ENCODE measurements around the gene RSRP1. TPM values are rescaled to one million over a fixed set of nuclear protein-coding genes. Genes with fewer than 3 reads are reported as not detected.

The RSRP1 gene
- polyA plus RNA-seq, 1 donor (not counting 4 experiments of a cell fraction or from before 2014, with no cell fraction given): 71.2 TPM

DNA sequence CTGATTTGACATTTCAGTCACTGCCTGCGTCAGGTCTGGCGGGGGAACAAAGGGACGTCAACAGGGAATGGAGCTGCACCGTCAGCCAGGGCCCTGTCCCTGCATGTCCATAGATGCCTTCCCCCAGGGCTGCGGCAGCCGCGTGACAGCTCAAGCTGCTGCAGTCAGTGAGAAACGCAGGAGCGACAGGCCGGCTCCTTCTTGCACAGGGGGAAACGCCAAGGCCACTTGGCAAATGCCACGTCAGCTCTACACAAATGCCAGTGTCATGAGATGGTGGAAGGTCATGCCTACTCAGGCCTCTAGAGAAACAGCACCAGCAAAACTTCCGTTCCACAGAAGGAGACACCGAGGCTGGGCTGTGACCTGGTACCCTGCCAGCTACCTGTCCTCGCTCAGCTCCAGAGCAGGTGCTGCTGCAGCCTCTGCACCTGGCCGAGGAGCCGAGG lies 52.7 kb downstream of the RSRP1 start:
- H3K9me3 ChIP-seq (ENCODE audit: control insufficient read depth, low read depth, low read length): no peaks in the 10 kb centered on the region
- peak overlapping the region; percentile 64 for H3K9ac ChIP-seq (ENCODE audit: control insufficient read depth, extremely low read depth, insufficient read depth, low read length)
- no peak for TF ChIP-seq EZH2 (IDR thresholded peaks at IDR 0.05; ENCODE audit: low read length)
- TF ChIP-seq, protein P1, sequence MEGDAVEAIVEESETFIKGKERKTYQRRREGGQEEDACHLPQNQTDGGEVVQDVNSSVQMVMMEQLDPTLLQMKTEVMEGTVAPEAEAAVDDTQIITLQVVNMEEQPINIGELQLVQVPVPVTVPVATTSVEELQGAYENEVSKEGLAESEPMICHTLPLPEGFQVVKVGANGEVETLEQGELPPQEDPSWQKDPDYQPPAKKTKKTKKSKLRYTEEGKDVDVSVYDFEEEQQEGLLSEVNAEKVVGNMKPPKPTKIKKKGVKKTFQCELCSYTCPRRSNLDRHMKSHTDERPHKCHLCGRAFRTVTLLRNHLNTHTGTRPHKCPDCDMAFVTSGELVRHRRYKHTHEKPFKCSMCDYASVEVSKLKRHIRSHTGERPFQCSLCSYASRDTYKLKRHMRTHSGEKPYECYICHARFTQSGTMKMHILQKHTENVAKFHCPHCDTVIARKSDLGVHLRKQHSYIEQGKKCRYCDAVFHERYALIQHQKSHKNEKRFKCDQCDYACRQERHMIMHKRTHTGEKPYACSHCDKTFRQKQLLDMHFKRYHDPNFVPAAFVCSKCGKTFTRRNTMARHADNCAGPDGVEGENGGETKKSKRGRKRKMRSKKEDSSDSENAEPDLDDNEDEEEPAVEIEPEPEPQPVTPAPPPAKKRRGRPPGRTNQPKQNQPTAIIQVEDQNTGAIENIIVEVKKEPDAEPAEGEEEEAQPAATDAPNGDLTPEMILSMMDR (optimal IDR thresholded peaks at IDR 0.05 in 1 of 3, IDR thresholded peaks at IDR 0.05 in 1 of 3, conservative IDR thresholded peaks at IDR 0.05 in 1 of 3; ENCODE audit: extremely low read depth in 1 of 3, insufficient read depth in 2 of 3, low read length in 3 of 3): no peak
- H3K79me2 ChIP-seq (ENCODE audit: control insufficient read depth, insufficient read depth, low read length): no peaks in the 10 kb centered on the region
- H3K36me3 ChIP-seq (ENCODE audit: control insufficient read depth in 2 of 2, extremely low read depth in 1 of 2, insufficient read depth in 2 of 2, low read length in 2 of 2): no peaks in the 10 kb centered on the region
- H3K4me2 ChIP-seq (ENCODE audit: control insufficient read depth, extremely low read depth, insufficient read depth, low read depth, low read length): peak overlapping the region; percentile 43
- H3K27me3 ChIP-seq (ENCODE audit: control insufficient read depth, extremely low read depth, insufficient read depth, low read length): no peaks in the 10 kb centered on the region
- peak overlapping the region in 1 of 3 experiments; percentile 4 for H3K4me3 ChIP-seq (ENCODE audit: control insufficient read depth in 2 of 3, extremely low read depth in 1 of 3, insufficient read depth in 2 of 3, low read depth in 1 of 3, low read length in 3 of 3)
- FAIRE-seq (peak; percentile 64), DNase-seq (ENCODE audit: low read depth, low spot score) (peak; percentile 91)
- peak overlapping the region; percentile 47 for H2AFZ ChIP-seq (ENCODE audit: control insufficient read depth, low read length)
- no peak overlapping the region for H3K27ac ChIP-seq (ENCODE audit: control insufficient read depth, insufficient read depth, low read length)
- no peaks in the 10 kb centered on the region for H4K20me1 ChIP-seq (ENCODE audit: control insufficient read depth, extremely low read depth, insufficient read depth, low read length)
- H3K9me1 ChIP-seq (ENCODE audit: control insufficient read depth, extremely low read depth, insufficient read depth, low read length): no peaks in the 10 kb centered on the region
- dilution Hi-C loops (cut with MboI; ENCODE audit: extremely low pct_ligation_motif_present, low sequenced_read_pairs): no loop called here
- H3K4me1 ChIP-seq (ENCODE audit: control insufficient read depth, extremely low read depth, insufficient read depth, low read length): peaks cover 29% of the 10 kb centered on the region

DNA sequence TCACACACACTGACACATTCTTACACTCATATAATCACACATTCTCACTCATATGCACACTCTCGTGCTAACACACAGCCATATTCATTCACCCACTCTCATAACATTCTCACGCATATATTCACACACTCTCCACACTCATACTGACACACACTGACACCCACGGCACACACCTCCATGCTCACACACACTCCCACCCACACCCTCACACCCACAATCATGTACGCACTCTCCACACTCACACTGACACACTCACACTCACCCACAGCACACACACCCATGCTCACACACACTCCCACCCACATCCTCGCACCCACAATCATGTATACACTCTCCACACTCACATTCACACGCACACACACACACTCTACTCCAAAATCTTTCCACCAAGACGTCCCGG lies 53.2 kb downstream of the RSRP1 start:
- no peaks in the 10 kb centered on the region for H3K9me1 ChIP-seq (ENCODE audit: control insufficient read depth, extremely low read depth, insufficient read depth, low read length)
- H3K36me3 ChIP-seq (ENCODE audit: control insufficient read depth in 2 of 2, extremely low read depth in 1 of 2, insufficient read depth in 2 of 2, low read length in 2 of 2): no peaks in the 10 kb centered on the region
- peak overlapping the region; percentile 43 for H3K4me2 ChIP-seq (ENCODE audit: control insufficient read depth, extremely low read depth, insufficient read depth, low read depth, low read length)
- H4K20me1 ChIP-seq (ENCODE audit: control insufficient read depth, extremely low read depth, insufficient read depth, low read length): no peaks in the 10 kb centered on the region
- H3K9me3 ChIP-seq (ENCODE audit: control insufficient read depth, low read depth, low read length): no peaks in the 10 kb centered on the region
- TF ChIP-seq, protein P1 (optimal IDR thresholded peaks at IDR 0.05 in 1 of 3, IDR thresholded peaks at IDR 0.05 in 1 of 3, conservative IDR thresholded peaks at IDR 0.05 in 1 of 3; ENCODE audit: extremely low read depth in 1 of 3, insufficient read depth in 2 of 3, low read length in 3 of 3): no peak
- no peak for TF ChIP-seq EZH2 (IDR thresholded peaks at IDR 0.05; ENCODE audit: low read length)
- dilution Hi-C loops (cut with MboI; ENCODE audit: extremely low pct_ligation_motif_present, low sequenced_read_pairs): no loop called here
- no peaks in the 10 kb centered on the region for H3K27me3 ChIP-seq (ENCODE audit: control insufficient read depth, extremely low read depth, insufficient read depth, low read length)
- H3K79me2 ChIP-seq (ENCODE audit: control insufficient read depth, insufficient read depth, low read length): no peaks in the 10 kb centered on the region
- H3K27ac ChIP-seq (ENCODE audit: control insufficient read depth, insufficient read depth, low read length): peak overlapping the region; percentile 33
- H3K4me3 ChIP-seq (ENCODE audit: control insufficient read depth in 2 of 3, extremely low read depth in 1 of 3, insufficient read depth in 2 of 3, low read depth in 1 of 3, low read length in 3 of 3): peak overlapping the region in 1 of 3 experiments; percentile 4
- peak; percentile 1 for DNase-seq (ENCODE audit: low read depth, low spot score)
- FAIRE-seq: no peak
- H2AFZ ChIP-seq (ENCODE audit: control insufficient read depth, low read length): peak overlapping the region; percentile 39
- H3K9ac ChIP-seq (ENCODE audit: control insufficient read depth, extremely low read depth, insufficient read depth, low read length): peak overlapping the region; percentile 64
- peaks cover 29% of the 10 kb centered on the region for H3K4me1 ChIP-seq (ENCODE audit: control insufficient read depth, extremely low read depth, insufficient read depth, low read length)
